Stimulated activated CD8-positive, alpha-beta memory T cell treated with anti-CD3 and anti-CD28 coated beads, Interleukin-7, amount 100 ng/mL, for 4 hours (primary cell): ENCODE measurements around the gene ARID5A.
"Not testable (repeated sequence)": the region's sequence is repeated elsewhere in the genome, so short reads cannot be mapped to it uniquely, and the experiment has no call there.

Experiments
- DNase-seq, 2 donors: peaks; one replicate each; pipeline ENCODE4 v3.0.0-alpha.2; 2020; ENCODE audit warnings: low read depth in 2 of 2

Gene ARID5A, protein sequence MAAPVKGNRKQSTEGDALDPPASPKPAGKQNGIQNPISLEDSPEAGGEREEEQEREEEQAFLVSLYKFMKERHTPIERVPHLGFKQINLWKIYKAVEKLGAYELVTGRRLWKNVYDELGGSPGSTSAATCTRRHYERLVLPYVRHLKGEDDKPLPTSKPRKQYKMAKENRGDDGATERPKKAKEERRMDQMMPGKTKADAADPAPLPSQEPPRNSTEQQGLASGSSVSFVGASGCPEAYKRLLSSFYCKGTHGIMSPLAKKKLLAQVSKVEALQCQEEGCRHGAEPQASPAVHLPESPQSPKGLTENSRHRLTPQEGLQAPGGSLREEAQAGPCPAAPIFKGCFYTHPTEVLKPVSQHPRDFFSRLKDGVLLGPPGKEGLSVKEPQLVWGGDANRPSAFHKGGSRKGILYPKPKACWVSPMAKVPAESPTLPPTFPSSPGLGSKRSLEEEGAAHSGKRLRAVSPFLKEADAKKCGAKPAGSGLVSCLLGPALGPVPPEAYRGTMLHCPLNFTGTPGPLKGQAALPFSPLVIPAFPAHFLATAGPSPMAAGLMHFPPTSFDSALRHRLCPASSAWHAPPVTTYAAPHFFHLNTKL

GRCh38 chr2:96536445-96537065, at the start of gene ARID5A:
Gene ARID5A (plus strand): TSS chr2:96536752. CDS start chr2:96536827, 75 bp downstream.
- peak; percentile 83 to 92 for DNase-seq

GRCh38 chr2:96489261-96489660, 47.3 kb upstream of the ARID5A start:
- no peak for DNase-seq

- DNase-seq, result no peak
Measured at GRCh38 chr2:96489663-96490062, 46.9 kb upstream of the ARID5A start.

- DNase-seq, result no peak
Measured at GRCh38 chr2:96491860-96492497, 44.6 kb upstream of the ARID5A start.

DNA sequence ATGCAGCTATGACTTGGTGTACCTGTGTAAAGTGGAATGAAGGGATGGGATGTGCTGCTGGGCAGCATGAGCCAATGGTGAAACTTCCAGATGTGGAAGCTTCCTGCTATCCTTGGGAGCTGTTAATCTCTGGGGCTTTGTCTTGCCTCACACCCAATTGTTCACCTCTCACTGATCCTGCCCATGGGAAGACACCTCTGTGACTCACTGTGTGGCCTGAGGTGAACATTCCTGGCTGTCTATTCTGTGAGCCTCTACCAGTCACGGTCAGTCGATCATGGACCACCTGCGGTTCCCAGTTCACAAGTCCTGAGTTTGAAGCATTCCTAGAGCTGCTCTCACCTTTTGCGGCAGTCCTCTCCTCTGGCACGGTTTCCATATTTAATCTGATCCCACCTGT, 43.5 kb upstream of the ARID5A start:
- no peak for DNase-seq

DNA sequence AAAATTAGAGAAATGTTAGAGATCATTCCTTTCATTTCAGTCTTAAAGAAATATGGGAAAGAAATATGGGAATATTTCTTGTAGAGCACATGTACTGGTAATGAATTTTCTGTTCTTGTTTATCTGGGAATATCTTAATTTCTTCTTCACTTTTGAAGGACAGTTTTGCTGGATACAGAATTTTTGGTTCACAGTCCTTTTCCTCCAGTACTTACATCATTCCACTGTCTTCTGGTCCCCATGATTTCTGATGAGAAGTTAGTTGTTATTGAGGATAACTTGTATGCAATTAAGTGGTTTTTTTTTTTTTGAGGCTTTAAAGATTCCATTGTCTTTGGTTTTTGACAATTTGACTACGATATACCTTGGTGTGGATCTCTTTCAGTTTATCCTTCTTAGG, 42.4 kb upstream of the ARID5A start:
- no peak for DNase-seq

DNA sequence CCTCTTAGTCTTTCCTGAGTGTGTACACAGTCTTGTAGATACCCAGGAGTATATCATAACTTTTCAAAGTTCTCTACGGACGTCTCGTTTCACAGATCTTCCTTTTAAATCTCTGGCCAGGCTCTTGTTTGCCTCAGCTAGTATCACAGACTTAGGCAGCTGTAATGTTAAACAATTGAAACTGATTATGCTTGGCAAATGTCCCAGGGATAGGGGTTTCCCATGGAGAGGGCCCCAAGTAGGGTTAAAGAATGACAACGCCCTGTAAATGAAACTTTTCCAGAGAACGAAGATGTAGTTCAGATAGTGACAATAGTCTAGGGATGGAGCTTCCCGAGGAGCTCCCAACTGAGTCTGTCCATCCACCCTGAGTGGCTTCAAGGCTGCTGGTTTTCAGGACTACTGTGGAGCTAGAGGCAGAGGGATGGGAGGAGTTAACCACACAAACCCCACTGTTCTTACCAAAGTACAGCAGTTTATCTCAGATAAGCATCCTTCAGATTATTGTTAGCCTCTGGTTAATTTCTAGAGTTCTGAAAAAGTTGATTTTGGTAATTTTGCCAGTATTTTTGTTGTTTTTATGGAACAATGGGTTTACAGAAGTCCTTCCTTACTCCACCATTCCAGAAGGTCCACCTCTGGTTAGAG, 40.4 kb upstream of the ARID5A start:
- no peak for DNase-seq

GRCh38 chr2:96498021-96498431, 38.5 kb upstream of the ARID5A start:
- no peak for DNase-seq

GRCh38 chr2:96498611-96499010, 37.9 kb upstream of the ARID5A start:
- not testable (repeated sequence) for DNase-seq

- no peak for DNase-seq
Measured at GRCh38 chr2:96499061-96499960, 37.2 kb upstream of the ARID5A start.

- no peak for DNase-seq
Measured at GRCh38 chr2:96500385-96501066, 36.0 kb upstream of the ARID5A start.

GRCh38 chr2:96501471-96501874, 35.1 kb upstream of the ARID5A start:
- DNase-seq, result no peak

DNA sequence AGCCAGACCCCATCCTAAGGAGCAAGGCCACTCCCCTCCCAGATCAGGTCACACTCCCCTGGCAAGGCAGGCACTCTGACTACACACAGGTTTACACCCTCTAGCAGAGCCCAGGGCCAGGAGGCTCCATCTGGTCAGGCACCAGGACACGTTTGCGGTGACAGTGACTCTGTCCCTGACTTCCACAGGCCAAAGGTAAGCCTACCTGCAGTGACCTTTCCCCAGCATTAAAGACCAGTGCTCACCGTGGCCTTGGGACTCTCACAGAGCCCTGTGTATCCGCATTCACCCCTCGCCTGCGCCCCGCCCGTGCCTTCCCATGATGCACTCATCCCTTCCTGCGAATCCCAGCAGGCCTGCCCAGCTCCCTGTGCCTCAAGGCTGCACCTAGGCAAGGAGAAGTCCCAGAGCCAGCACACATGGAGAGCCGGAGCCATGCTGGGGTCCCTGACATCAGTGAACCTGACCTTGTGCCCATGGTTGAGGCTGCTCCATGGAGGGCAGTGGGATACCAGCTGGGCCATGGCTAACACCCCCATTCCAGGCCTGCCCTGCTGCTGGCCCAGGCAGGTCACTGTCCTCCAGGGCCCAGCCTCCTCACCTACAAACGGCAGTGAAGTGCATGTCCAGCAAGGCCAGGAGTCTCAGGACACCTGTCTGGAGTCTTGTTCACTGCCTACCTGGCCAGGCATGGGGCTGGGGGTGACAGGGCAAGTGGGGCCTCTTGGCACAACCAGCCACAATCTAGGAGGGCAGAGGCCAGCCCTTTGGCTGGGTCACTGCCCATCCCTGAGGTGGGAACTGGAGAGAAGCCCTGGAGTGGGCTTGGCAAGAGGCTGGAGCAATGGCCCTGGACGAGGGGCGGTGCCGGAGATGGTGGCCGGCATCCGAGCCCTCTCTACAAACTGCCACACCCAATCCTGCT, 34.4 kb upstream of the ARID5A start:
- no peak for DNase-seq

GRCh38 chr2:96502891-96503636, 33.5 kb upstream of the ARID5A start:
- no peak for DNase-seq

GRCh38 chr2:96503637-96504243, 32.8 kb upstream of the ARID5A start:
- no peak for DNase-seq

DNA sequence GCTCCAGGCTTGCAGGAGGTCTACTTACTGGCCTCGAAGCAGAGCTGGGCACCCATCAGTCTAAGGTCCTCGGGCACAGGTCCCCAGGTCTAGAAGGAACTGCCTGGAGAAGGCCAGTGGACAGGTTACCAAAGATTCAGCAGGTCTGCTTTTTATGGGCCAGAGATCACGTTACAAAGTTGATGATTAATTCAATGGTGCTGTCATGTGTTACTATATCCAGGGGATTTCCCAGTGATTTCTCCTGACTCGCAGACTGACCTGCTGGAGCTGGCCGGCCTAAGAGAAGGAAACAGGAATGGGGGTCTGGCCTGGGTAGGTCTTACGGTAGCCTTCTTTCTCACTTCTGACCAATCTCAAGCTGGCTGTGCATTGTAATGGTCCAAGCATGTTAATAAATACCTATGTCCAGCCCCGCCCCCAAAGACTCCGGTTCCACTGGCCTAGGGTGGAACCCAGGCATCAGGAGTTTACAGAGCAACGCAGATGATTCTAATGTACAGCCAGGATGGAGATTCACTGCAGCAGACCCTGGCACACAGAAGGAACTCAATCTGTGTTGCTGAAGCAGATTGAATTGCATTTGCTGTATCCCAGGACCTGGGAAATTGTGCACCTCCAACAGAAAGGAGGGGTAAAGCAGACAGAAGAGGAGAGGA, 31.2 kb upstream of the ARID5A start, which contains the start of gene NEURL3:
TSS of gene NEURL3 (minus strand) at position 127 of the 659 bp plus-strand sequence. CDS start at position 56, 71 bp downstream.
- DNase-seq, result no peak
